Left ventricle myocardium inferior (tissue), 1 donor: ENCODE measurements around the gene DSE. TPM values are rescaled to one million over a fixed set of nuclear protein-coding genes. Genes with fewer than 3 reads are reported as not detected.

ENCODE experiments used
- DNase-seq: peaks from one replicate; pipeline ENCODE4 v3.0.0-alpha.2; 2020
- H3K27ac ChIP-seq: fragments of 200-600 bp; replicated peaks from 2 replicates; pipeline ENCODE4 v1.8.0; 2021
- H3K27me3 ChIP-seq: fragments of 200-600 bp; 2 replicates; pipeline ENCODE4 v1.8.0; 2021; ENCODE audit warnings: low read depth
- H3K36me3 ChIP-seq: fragments of 200-600 bp; 2 replicates; pipeline ENCODE4 v1.8.0; 2021
- H3K4me1 ChIP-seq: fragments of 200-600 bp; 2 replicates; pipeline ENCODE4 v1.8.0; 2021
- H3K4me3 ChIP-seq: fragments of 200-600 bp; 2 replicates; pipeline ENCODE4 v1.8.0; 2021; ENCODE audit warnings: mild to moderate bottlenecking, moderate library complexity
- H3K9me3 ChIP-seq: fragments of 200-600 bp; replicated peaks from 2 replicates; pipeline ENCODE4 v1.8.0; 2021
- CTCF ChIP-seq: fragments of 200-600 bp; IDR thresholded peaks from 2 replicates; pipeline ENCODE4 v1.8.0; 2021; ENCODE audit warnings: antibody characterized with exemption, mild to moderate bottlenecking, borderline replicate concordance
- intact Hi-C: fragments of 100-400 bp; cut with micrococcal nuclease; formaldehyde crosslinking; loops from one replicate; pipeline ENCODE4 v1.11.0; 2022
- total RNA-seq: library from RNA; stranded (reverse); fragmentation: NEBNext Ultra II Directional; extraction: Animal tissue kit (Norgen Biotek cat#: 25700); gene quantifications from one replicate; pipeline ENCODE4 v1.2.1, GENCODE V29; 2021
- donor health status: DM: no; HTN: yes; CAD: no; lungs with severe emphysema.

The DSE gene
- total RNA-seq, 1 donor from 2014 or later: 14.0 TPM

- intact Hi-C loops: no loop called here
- no peaks in the 10 kb centered on the region for H3K9me3 ChIP-seq
- no peak for TF ChIP-seq CTCF
- no peak overlapping the region for H3K4me3 ChIP-seq
- DNase-seq: no peak
- no peaks in the 10 kb centered on the region for H3K27me3 ChIP-seq
- H3K4me1 ChIP-seq: peaks cover 16% of the 10 kb centered on the region
- no peak overlapping the region for H3K27ac ChIP-seq
- H3K36me3 ChIP-seq: no peaks in the 10 kb centered on the region
Observed at GRCh38 chr6:116354236-116354635, 16.5 kb upstream of the DSE start.

GRCh38 chr6:116355796-116356195 lies 15.0 kb upstream of the DSE start:
- Histone ChIP-seq H3K27ac (no peak overlapping the region), H3K27me3 (no peaks in the 10 kb centered on the region), H3K9me3 (no peaks in the 10 kb centered on the region), H3K36me3 (no peaks in the 10 kb centered on the region), H3K4me3 (no peak overlapping the region), H3K4me1 (peaks cover 16% of the 10 kb centered on the region)
- no peak for DNase-seq
- intact Hi-C loops: no loop called here
- TF ChIP-seq CTCF: no peak

GRCh38 chr6:116359131-116359530 lies 11.6 kb upstream of the DSE start:
- intact Hi-C loops: no loop called here
- no peak overlapping the region for H3K4me3 ChIP-seq
- no peaks in the 10 kb centered on the region for H3K9me3 ChIP-seq
- no peaks in the 10 kb centered on the region for H3K36me3 ChIP-seq
- no peak overlapping the region for H3K27ac ChIP-seq
- no peaks in the 10 kb centered on the region for H3K27me3 ChIP-seq
- no peak for DNase-seq
- H3K4me1 ChIP-seq: peaks cover 4% of the 10 kb centered on the region
- TF ChIP-seq CTCF: no peak

GRCh38 chr6:116359835-116360234 lies 10.9 kb upstream of the DSE start:
- intact Hi-C loops: no loop called here
- H3K27ac ChIP-seq: no peak overlapping the region

GRCh38 chr6:116362276-116362675 lies 8.5 kb upstream of the DSE start:
- no peak overlapping the region for H3K4me3 ChIP-seq
- intact Hi-C loops: no loop called here
- peaks cover 4% of the 10 kb centered on the region for H3K4me1 ChIP-seq
- no peaks in the 10 kb centered on the region for H3K36me3 ChIP-seq
- DNase-seq: no peak
- no peaks in the 10 kb centered on the region for H3K27me3 ChIP-seq
- no peaks in the 10 kb centered on the region for H3K9me3 ChIP-seq
- no peak overlapping the region for H3K27ac ChIP-seq
- TF ChIP-seq CTCF: no peak

More at GRCh38 chr6:116359835-116360234, 10.9 kb upstream of the DSE start:
- DNase-seq: no peak
- TF ChIP-seq CTCF: no peak
- Histone ChIP-seq H3K36me3 (no peaks in the 10 kb centered on the region), H3K4me3 (no peak overlapping the region), H3K4me1 (peaks cover 4% of the 10 kb centered on the region), H3K9me3 (no peaks in the 10 kb centered on the region), H3K27me3 (no peaks in the 10 kb centered on the region)

- H3K27ac ChIP-seq: peak overlapping the region; percentile 28
Observed at GRCh38 chr6:116363759-116364158, 7.0 kb upstream of the DSE start.

More at GRCh38 chr6:116363759-116364158, 7.0 kb upstream of the DSE start:
- Histone ChIP-seq H3K36me3 (no peaks in the 10 kb centered on the region), H3K9me3 (no peaks in the 10 kb centered on the region), H3K27me3 (no peaks in the 10 kb centered on the region), H3K4me1 (no peaks in the 10 kb centered on the region), H3K4me3 (no peak overlapping the region)
- no peak for TF ChIP-seq CTCF
- DNase-seq: no peak
- intact Hi-C loops: no loop called here
